GM12801 (cell line): ENCODE data around the gene ONECUT2.

ENCODE experiments used
- TF ChIP-seq, protein P1 (sequence below): IDR thresholded peaks from one replicate; pipeline ENCODE4 v1.5.1; 2011; ENCODE audit warnings: control low read depth; ENCODE audit not compliant: insufficient read length; ENCODE audit errors: extremely low read depth

The ONECUT2 gene

DNA sequence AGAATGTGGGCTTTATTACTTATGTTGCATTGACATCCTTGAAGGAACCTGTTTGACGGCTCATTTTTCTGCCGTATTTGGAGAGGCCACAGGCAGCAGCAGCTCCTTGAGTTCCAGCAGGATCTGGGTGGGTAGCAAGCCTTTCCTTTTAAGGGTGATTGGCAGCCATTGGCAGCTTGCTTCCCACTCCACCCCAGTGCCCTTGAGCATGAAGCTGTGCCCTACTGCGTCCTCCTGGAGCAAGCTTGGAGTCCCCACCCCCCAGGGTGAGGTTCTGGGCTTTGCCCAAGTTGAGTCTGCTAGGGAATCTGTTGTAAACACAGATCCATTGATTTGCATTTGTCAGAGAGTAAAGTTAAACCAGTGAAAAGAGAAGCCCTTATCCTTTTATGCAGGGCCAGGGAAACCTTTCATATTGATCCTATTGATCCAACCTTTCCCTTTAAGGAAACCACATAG, 9.2 kb downstream of the ONECUT2 start:
- TF ChIP-seq, protein P1, sequence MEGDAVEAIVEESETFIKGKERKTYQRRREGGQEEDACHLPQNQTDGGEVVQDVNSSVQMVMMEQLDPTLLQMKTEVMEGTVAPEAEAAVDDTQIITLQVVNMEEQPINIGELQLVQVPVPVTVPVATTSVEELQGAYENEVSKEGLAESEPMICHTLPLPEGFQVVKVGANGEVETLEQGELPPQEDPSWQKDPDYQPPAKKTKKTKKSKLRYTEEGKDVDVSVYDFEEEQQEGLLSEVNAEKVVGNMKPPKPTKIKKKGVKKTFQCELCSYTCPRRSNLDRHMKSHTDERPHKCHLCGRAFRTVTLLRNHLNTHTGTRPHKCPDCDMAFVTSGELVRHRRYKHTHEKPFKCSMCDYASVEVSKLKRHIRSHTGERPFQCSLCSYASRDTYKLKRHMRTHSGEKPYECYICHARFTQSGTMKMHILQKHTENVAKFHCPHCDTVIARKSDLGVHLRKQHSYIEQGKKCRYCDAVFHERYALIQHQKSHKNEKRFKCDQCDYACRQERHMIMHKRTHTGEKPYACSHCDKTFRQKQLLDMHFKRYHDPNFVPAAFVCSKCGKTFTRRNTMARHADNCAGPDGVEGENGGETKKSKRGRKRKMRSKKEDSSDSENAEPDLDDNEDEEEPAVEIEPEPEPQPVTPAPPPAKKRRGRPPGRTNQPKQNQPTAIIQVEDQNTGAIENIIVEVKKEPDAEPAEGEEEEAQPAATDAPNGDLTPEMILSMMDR = no peak

DNA sequence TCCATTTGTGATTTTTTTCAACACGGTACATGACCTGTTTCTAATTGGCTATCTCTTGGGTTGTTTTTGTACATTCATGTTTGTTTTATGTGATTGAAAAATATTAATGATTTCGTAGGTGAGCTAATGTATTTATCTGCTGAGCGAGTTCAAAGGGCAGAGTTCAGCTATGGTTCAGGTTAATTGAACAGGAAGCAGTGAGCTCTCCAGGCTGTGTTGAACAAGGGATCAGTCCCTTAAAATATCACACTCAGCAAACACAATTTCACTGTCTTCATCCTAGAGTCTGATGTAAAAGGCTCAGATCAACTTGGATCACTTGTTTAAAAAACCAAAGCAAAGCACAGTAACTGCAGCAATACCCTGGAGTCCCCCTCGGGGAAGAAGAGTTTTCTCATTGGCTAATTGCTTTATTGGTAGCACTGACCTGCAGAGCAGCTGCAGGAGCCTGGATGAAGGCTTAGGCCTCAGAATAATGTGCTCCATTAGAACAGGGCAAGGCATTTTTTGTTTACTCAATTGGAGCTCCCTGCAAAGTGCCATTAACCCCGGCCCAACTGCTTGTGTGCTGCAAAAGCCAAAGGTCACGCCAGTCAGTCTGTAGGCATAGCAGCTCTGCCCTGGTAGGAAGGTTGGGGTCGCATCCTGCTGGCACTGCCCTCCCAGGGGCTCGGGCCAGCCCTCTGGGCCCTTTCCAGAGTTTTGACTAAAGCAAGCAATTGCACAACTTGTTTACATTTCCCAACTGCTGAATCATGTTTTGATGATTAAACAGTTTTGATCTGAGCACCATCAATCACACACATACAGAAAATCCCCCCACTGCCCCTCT, 10.5 kb downstream of the ONECUT2 start:
- TF ChIP-seq, protein P1 = no peak

DNA sequence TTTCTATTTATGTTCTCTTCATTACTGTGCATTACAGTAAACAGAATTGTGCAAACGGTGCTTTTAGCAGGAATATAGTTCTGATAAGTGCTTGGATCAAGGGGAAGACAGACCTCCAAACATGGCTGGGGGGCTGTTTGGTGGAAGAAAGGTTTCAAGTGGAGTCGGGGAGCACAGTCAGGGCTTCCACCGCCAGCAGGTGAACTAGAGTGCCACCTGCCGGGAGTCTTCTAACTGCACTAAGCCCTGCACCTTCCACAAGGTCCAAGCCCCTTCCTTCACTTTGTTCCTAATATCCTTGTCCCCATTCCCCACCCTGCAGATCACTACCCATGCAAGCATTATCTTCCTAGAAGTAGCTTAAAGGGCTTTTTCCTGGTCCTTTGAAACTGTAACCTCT, 11.1 kb downstream of the ONECUT2 start:
- TF ChIP-seq, protein P1 = no peak

DNA sequence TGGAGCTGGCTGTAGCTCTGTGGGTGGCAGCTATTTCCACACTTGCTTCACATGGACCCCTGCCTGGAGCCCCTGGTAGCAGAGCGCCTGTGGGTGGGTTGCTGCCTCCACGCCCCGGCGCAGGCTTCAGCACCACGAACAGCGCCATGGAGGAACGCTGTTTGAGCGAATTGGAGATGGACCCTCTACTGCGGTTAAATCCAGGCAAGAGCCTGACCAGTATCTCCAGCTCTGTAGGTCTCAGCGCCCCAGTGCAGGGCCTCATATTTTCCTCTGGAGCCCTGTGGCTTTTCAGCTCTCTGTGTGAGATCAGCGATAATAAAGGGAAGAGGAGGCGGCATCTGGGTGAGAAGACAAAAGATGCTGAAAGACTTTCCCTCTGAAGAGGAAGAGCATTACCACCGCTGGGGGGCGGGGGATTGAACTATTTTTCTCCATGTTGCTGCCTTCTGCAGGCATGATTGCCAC, 12.0 kb downstream of the ONECUT2 start:
- TF ChIP-seq, protein P1 = no peak

DNA sequence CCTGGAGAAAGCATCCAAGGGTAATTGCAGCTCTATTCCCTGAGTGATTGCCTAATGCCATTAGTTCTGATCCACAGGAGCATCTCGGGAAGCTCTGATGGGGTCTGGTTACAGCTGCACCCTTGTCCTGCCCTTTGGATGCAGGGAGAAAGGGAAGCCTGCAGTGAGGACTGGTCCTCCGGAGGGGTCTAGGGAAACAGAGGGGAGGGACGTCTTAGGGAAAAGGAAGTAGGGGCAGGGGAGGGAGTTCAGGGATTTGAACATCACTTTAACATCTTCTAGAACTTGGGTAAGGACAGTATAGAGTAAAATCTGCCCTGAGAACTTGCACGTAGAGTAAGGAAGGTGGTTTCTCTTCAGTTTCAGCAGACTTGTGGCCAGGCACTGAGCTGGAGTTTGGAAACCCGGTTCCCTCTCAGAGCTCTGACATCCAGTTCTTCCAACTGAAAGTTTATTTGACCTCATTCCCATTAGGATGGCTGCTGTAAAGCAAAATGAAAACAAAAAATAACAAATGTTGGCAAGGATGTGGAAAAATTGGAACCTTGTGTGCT, 20.5 kb downstream of the ONECUT2 start:
- TF ChIP-seq, protein P1 = no peak

DNA sequence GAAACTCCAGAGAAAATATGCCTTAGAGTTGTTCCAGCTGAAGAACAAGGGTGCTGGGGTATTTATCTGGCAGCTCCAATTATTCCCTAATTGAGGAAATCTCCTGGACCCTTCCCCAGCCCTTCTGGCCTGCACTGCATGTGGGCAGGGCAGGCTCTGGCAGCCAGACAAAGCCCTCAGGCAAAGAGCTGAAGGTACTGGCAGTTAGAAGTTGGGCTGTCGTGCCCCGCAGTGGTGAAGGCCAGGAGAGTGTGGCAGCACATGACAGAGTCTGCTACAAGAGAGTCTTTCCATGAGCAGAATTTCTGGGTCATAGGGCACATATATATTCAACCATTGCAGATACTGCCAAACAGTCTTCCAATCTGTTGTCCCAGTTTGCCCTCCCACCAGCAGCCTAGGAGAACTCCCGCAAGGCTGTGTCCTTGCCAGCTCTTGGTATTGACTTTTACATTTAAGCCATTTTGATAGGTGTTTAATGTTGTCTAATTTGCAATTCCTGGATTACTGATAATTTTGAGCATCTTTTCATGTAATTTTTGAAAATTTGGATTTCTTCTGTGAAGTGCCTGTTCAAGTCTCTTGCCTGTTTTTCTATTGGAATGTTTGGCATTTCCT, 26.6 kb downstream of the ONECUT2 start:
- TF ChIP-seq, protein P1 = no peak

DNA sequence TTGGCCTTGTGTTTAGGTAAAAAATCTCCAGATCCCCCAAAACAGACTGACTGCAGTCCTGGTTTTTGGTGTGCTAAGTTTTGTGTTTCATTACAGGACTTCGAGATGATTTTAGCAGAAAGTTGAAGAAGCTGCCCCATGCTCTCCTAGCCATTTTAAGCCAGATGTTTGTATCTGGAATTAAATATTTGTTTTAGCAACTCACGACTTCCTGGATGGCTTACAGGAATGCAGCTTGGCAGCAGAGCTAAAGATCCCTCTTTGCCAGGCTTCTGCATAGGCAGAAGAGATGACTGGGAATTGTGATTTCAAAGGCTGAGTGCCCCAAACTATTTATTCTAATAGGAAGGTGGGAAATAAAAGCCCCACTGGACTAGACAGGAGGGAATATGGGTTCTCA, 31.1 kb downstream of the ONECUT2 start:
- TF ChIP-seq, protein P1 = no peak
